Measurements from ENCODE around the gene SGIP1. TPM values are rescaled to one million over a fixed set of nuclear protein-coding genes. Genes with fewer than 3 reads are reported as not detected.

The SGIP1 gene
- total RNA-seq, 2 donors from 2014 or later = 3.1 TPM; not detected in 1

DNA sequence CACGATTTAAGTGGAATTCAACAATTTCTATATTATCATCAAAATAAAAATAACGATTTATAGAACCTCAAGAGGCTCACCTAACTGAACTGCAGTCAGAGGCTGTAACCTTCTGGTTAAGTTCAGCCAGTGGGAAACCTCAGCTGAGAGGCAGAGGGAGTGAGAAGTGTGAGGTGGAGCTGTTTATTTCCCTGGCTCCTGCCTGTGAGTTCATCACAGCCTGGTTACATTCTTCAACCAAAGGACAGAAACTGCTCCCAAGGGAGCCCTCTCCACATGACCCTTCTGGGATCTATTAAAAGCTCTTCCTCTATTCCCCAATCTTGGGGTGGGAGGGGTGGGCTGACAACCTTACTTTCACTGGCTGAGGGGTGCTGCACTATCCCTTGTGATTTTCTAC is 240.5 kb downstream of the SGIP1 start:
- DNase-seq (no peak), ATAC-seq (no peak)

DNA sequence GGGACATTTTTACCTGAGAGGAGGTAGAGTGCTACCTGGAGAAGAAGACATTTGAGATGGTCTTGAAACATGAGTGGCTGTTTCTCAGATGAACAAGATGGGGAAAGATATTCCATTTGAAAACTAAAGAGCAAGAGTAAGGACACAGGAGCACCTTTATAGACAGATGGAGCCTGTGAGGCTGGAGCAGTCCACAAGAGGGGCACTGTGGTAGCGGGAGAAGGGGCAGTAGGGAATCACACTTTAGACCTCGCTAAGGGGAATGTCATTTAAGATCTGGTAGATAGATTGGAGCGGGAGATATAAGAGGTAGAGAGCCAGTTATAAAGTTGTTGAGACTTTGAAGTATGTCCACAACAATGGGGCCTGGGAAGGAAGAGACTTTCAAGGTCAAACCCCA is 241.7 kb downstream of the SGIP1 start:
- TF ChIP-seq POLR2A (IDR thresholded peaks at IDR 0.05) (no peak), CTCF (IDR thresholded peaks at IDR 0.05) (no peak)
- no peaks in the 10 kb centered on the region for H3K36me3 ChIP-seq (replicated peaks in 1 of 2; ENCODE audit: insufficient read depth in 1 of 2, low read depth in 2 of 2)
- H3K27ac ChIP-seq = no peak overlapping the region
- no peak for ATAC-seq
- H3K9me3 ChIP-seq = no peaks in the 10 kb centered on the region
- no peaks in the 10 kb centered on the region for H3K27me3 ChIP-seq
- intact Hi-C loops (cut with DNase I) = no loop called here
- no peak overlapping the region for H3K4me3 ChIP-seq
- DNase-seq = no peak
- H3K4me1 ChIP-seq = no peaks in the 10 kb centered on the region
- WGBS, 2 donors = 86 to 89% methylated on average over 3 of the region's 3 CpGs

More for the DNA sequence above, 240.5 kb downstream of the SGIP1 start:
- Histone ChIP-seq H3K27me3 (no peaks in the 10 kb centered on the region), H3K9me3 (no peaks in the 10 kb centered on the region), H3K36me3 (replicated peaks in 1 of 2; ENCODE audit: insufficient read depth in 1 of 2, low read depth in 2 of 2) (no peaks in the 10 kb centered on the region), H3K4me1 (no peaks in the 10 kb centered on the region), H3K27ac (no peak overlapping the region), H3K4me3 (no peak overlapping the region)
- 28 to 45% methylated on average over 2 of the region's 2 CpGs for WGBS, 2 donors
- TF ChIP-seq CTCF (IDR thresholded peaks at IDR 0.05) (no peak), POLR2A (IDR thresholded peaks at IDR 0.05) (no peak)
- intact Hi-C loops (cut with DNase I) = no loop called here

DNA sequence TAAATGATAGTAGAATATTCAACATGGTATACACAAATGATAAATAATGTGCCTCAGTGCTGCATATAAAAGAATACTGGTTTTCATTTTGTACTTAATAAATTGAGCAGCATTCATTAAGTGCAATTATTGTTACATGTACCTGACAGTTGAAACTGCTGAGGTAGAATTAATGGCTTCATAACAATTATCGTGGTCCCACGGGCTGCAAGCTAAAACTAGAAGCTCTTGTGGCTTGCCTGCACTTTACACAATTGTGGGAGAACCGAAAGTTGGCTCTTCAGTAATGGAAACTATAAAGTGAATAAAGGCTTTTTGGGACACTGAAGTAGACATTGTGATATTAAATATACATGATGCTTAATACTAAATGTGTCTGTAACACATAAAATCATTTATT is 243.9 kb downstream of the SGIP1 start:
- H3K27ac ChIP-seq = no peak overlapping the region
- H3K4me1 ChIP-seq = no peaks in the 10 kb centered on the region
- WGBS, 2 donors = 60 to 65% methylated on average over 3 of the region's 3 CpGs
- no peak overlapping the region for H3K4me3 ChIP-seq
- H3K27me3 ChIP-seq = no peaks in the 10 kb centered on the region
- no peak for TF ChIP-seq POLR2A (IDR thresholded peaks at IDR 0.05)
- TF ChIP-seq CTCF (IDR thresholded peaks at IDR 0.05) = no peak
- intact Hi-C loops (cut with DNase I) = no loop called here
- ATAC-seq (no peak), DNase-seq (no peak)
- no peaks in the 10 kb centered on the region for H3K36me3 ChIP-seq (replicated peaks in 1 of 2; ENCODE audit: insufficient read depth in 1 of 2, low read depth in 2 of 2)
- no peaks in the 10 kb centered on the region for H3K9me3 ChIP-seq

DNA sequence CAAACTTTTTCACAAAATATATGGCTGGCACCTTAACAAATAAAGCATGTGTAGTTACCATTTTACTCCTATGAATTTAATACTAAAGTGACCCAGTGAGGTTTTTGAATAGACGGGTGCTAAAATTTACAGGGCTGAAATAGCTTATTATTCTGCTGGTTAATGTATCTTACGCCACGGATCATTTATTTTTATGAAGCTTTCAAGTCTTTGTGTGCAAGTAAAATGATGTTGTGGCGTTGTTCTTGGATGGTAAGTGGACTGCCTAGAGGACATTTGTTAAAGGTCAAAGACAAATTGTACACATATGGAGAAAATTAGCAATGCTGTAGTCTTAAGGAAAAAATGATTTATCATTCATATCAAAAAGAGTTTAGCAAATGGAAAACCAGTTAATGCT is 244.3 kb downstream of the SGIP1 start:
- no peaks in the 10 kb centered on the region for H3K36me3 ChIP-seq (replicated peaks in 1 of 2; ENCODE audit: insufficient read depth in 1 of 2, low read depth in 2 of 2)
- H3K9me3 ChIP-seq = no peaks in the 10 kb centered on the region
- no peak for TF ChIP-seq CTCF (IDR thresholded peaks at IDR 0.05)
- TF ChIP-seq POLR2A (IDR thresholded peaks at IDR 0.05) = no peak
- WGBS, 2 donors = 62 to 67% methylated on average over 4 of the region's 4 CpGs
- no peaks in the 10 kb centered on the region for H3K4me1 ChIP-seq
- DNase-seq (no peak), ATAC-seq (no peak)
- intact Hi-C loops (cut with DNase I) = no loop called here
- no peak overlapping the region for H3K27ac ChIP-seq
- no peak overlapping the region for H3K4me3 ChIP-seq
- H3K27me3 ChIP-seq = no peaks in the 10 kb centered on the region

DNA sequence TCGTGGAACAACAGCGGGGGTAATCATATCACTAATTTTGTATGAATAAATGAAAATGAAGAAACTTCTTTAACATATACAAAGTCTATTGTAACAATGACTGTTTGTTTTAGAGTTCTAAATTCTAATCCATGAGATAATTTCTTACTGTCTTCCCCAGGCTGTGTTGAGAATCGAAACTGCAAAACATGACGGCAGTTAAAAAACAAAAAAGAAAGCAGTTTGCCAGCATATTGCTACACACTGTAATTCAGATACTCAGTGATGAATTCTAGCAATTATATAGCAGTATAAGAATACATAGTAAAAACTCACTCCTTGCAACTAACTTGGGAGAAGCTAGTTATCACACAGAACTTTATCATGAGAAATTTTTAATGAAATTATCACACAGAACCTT is 245.0 kb downstream of the SGIP1 start:
- Histone ChIP-seq H3K9me3 (no peaks in the 10 kb centered on the region), H3K4me3 (no peak overlapping the region), H3K27ac (no peak overlapping the region), H3K4me1 (no peaks in the 10 kb centered on the region), H3K27me3 (no peaks in the 10 kb centered on the region), H3K36me3 (replicated peaks in 1 of 2; ENCODE audit: insufficient read depth in 1 of 2, low read depth in 2 of 2) (no peaks in the 10 kb centered on the region)
- 78 to 80% methylated on average over 4 of the region's 4 CpGs for WGBS, 2 donors
- intact Hi-C loops (cut with DNase I) = no loop called here
- DNase-seq (no peak), ATAC-seq (no peak)
- TF ChIP-seq CTCF (IDR thresholded peaks at IDR 0.05) = no peak
- TF ChIP-seq POLR2A (IDR thresholded peaks at IDR 0.05) = no peak
